ENCODE measurements around the gene DAB2IP.
"Not testable (repeated sequence)": the region's sequence is repeated elsewhere in the genome, so short reads cannot be mapped to it uniquely, and the experiment has no call there.

The DAB2IP gene

GRCh38 chr9:121613009-121613752 is 38.3 kb upstream of the DAB2IP start:
- H3K9me3 ChIP-seq (ENCODE audit: control insufficient read depth in 1 of 2, low read length in 2 of 2): no peaks in the 10 kb centered on the region
- H3K27me3 ChIP-seq (ENCODE audit: control insufficient read depth in 1 of 2, insufficient read depth in 2 of 2, low read length in 2 of 2): peaks cover 0 to under 1% of the 10 kb centered on the region in 2 donors
- H3K27ac ChIP-seq (ENCODE audit: low read depth, low read length): no peak overlapping the region
- H3K4me1 ChIP-seq (ENCODE audit: control insufficient read depth in 1 of 2, insufficient read depth in 2 of 2, low read length in 2 of 2): peaks cover 12 to 20% of the 10 kb centered on the region in 2 donors
- H3K9ac ChIP-seq (ENCODE audit: low read depth in 1 of 2, low read length in 2 of 2): no peak overlapping the region
- H3K36me3 ChIP-seq (ENCODE audit: control insufficient read depth in 1 of 2, insufficient read depth in 2 of 2, low read length in 2 of 2): no peaks in the 10 kb centered on the region
- H3K4me3 ChIP-seq (ENCODE audit: low read depth in 1 of 2, low read length in 2 of 2): no peak overlapping the region

GRCh38 chr9:121616123-121616755 is 35.2 kb upstream of the DAB2IP start:
- H3K9ac ChIP-seq (ENCODE audit: low read depth in 1 of 2, low read length in 2 of 2): no peak overlapping the region
- peaks cover 5 to 11% of the 10 kb centered on the region in 2 donors for H3K4me1 ChIP-seq (ENCODE audit: control insufficient read depth in 1 of 2, insufficient read depth in 2 of 2, low read length in 2 of 2)
- no peaks in the 10 kb centered on the region for H3K36me3 ChIP-seq (ENCODE audit: control insufficient read depth in 1 of 2, insufficient read depth in 2 of 2, low read length in 2 of 2)
- H3K27ac ChIP-seq (ENCODE audit: low read depth, low read length): no peak overlapping the region
- H3K4me3 ChIP-seq (ENCODE audit: low read depth in 1 of 2, low read length in 2 of 2): no peak overlapping the region
- no peaks in the 10 kb centered on the region for H3K9me3 ChIP-seq (ENCODE audit: control insufficient read depth in 1 of 2, low read length in 2 of 2)
- H3K27me3 ChIP-seq (ENCODE audit: control insufficient read depth in 1 of 2, insufficient read depth in 2 of 2, low read length in 2 of 2): no peaks in the 10 kb centered on the region

GRCh38 chr9:121618504-121618903 is 32.9 kb upstream of the DAB2IP start:
- H3K27ac ChIP-seq (ENCODE audit: low read depth, low read length): no peak overlapping the region
- no peaks in the 10 kb centered on the region for H3K27me3 ChIP-seq (ENCODE audit: control insufficient read depth in 1 of 2, insufficient read depth in 2 of 2, low read length in 2 of 2)
- H3K4me1 ChIP-seq (ENCODE audit: control insufficient read depth in 1 of 2, insufficient read depth in 2 of 2, low read length in 2 of 2): peaks cover 0 to 5% of the 10 kb centered on the region in 2 donors
- H3K4me3 ChIP-seq (ENCODE audit: low read depth in 1 of 2, low read length in 2 of 2): no peak overlapping the region
- no peaks in the 10 kb centered on the region for H3K36me3 ChIP-seq (ENCODE audit: control insufficient read depth in 1 of 2, insufficient read depth in 2 of 2, low read length in 2 of 2)
- no peaks in the 10 kb centered on the region for H3K9me3 ChIP-seq (ENCODE audit: control insufficient read depth in 1 of 2, low read length in 2 of 2)
- H3K9ac ChIP-seq (ENCODE audit: low read depth in 1 of 2, low read length in 2 of 2): no peak overlapping the region

- not testable (repeated sequence) for H3K4me1 ChIP-seq (ENCODE audit: control insufficient read depth in 1 of 2, insufficient read depth in 2 of 2, low read length in 2 of 2); H3K4me3 ChIP-seq (ENCODE audit: low read depth in 1 of 2, low read length in 2 of 2); H3K9ac ChIP-seq (ENCODE audit: low read depth in 1 of 2, low read length in 2 of 2); H3K36me3 ChIP-seq (ENCODE audit: control insufficient read depth in 1 of 2, insufficient read depth in 2 of 2, low read length in 2 of 2); H3K9me3 ChIP-seq (ENCODE audit: control insufficient read depth in 1 of 2, low read length in 2 of 2); H3K27me3 ChIP-seq (ENCODE audit: control insufficient read depth in 1 of 2, insufficient read depth in 2 of 2, low read length in 2 of 2); H3K27ac ChIP-seq (ENCODE audit: low read depth, low read length)
Measured at GRCh38 chr9:121618910-121619309, 32.5 kb upstream of the DAB2IP start.

- Histone ChIP-seq H3K27ac (ENCODE audit: low read depth, low read length) (no peak overlapping the region), H3K9ac (ENCODE audit: low read depth in 1 of 2, low read length in 2 of 2) (no peak overlapping the region), H3K27me3 (ENCODE audit: control insufficient read depth in 1 of 2, insufficient read depth in 2 of 2, low read length in 2 of 2) (no peaks in the 10 kb centered on the region), H3K36me3 (ENCODE audit: control insufficient read depth in 1 of 2, insufficient read depth in 2 of 2, low read length in 2 of 2) (no peaks in the 10 kb centered on the region), H3K4me1 (ENCODE audit: control insufficient read depth in 1 of 2, insufficient read depth in 2 of 2, low read length in 2 of 2) (peaks cover 0 to 5% of the 10 kb centered on the region in 2 donors), H3K9me3 (ENCODE audit: control insufficient read depth in 1 of 2, low read length in 2 of 2) (no peaks in the 10 kb centered on the region), H3K4me3 (ENCODE audit: low read depth in 1 of 2, low read length in 2 of 2) (no peak overlapping the region)
Measured at GRCh38 chr9:121619545-121620324, 31.7 kb upstream of the DAB2IP start.

GRCh38 chr9:121620325-121620673 is 31.1 kb upstream of the DAB2IP start:
- Histone ChIP-seq H3K36me3 (ENCODE audit: control insufficient read depth in 1 of 2, insufficient read depth in 2 of 2, low read length in 2 of 2) (no peaks in the 10 kb centered on the region), H3K4me3 (ENCODE audit: low read depth in 1 of 2, low read length in 2 of 2) (no peak overlapping the region), H3K9ac (ENCODE audit: low read depth in 1 of 2, low read length in 2 of 2) (no peak overlapping the region), H3K27me3 (ENCODE audit: control insufficient read depth in 1 of 2, insufficient read depth in 2 of 2, low read length in 2 of 2) (no peaks in the 10 kb centered on the region), H3K9me3 (ENCODE audit: control insufficient read depth in 1 of 2, low read length in 2 of 2) (no peaks in the 10 kb centered on the region), H3K27ac (ENCODE audit: low read depth, low read length) (no peak overlapping the region), H3K4me1 (ENCODE audit: control insufficient read depth in 1 of 2, insufficient read depth in 2 of 2, low read length in 2 of 2) (peaks cover 0 to 5% of the 10 kb centered on the region in 2 donors)

- Histone ChIP-seq H3K4me3 (ENCODE audit: low read depth in 1 of 2, low read length in 2 of 2) (no peak overlapping the region), H3K36me3 (ENCODE audit: control insufficient read depth in 1 of 2, insufficient read depth in 2 of 2, low read length in 2 of 2) (no peaks in the 10 kb centered on the region), H3K9ac (ENCODE audit: low read depth in 1 of 2, low read length in 2 of 2) (no peak overlapping the region), H3K27me3 (ENCODE audit: control insufficient read depth in 1 of 2, insufficient read depth in 2 of 2, low read length in 2 of 2) (no peaks in the 10 kb centered on the region), H3K27ac (ENCODE audit: low read depth, low read length) (no peak overlapping the region), H3K4me1 (ENCODE audit: control insufficient read depth in 1 of 2, insufficient read depth in 2 of 2, low read length in 2 of 2) (peaks cover 0 to 5% of the 10 kb centered on the region in 2 donors), H3K9me3 (ENCODE audit: control insufficient read depth in 1 of 2, low read length in 2 of 2) (no peaks in the 10 kb centered on the region)
Measured at GRCh38 chr9:121620777-121621449, 30.5 kb upstream of the DAB2IP start.

GRCh38 chr9:121622387-121623203 is 28.8 kb upstream of the DAB2IP start:
- Histone ChIP-seq H3K4me1 (ENCODE audit: control insufficient read depth in 1 of 2, insufficient read depth in 2 of 2, low read length in 2 of 2) (peaks cover 0 to 5% of the 10 kb centered on the region in 2 donors), H3K27me3 (ENCODE audit: control insufficient read depth in 1 of 2, insufficient read depth in 2 of 2, low read length in 2 of 2) (no peaks in the 10 kb centered on the region), H3K9me3 (ENCODE audit: control insufficient read depth in 1 of 2, low read length in 2 of 2) (no peaks in the 10 kb centered on the region), H3K4me3 (ENCODE audit: low read depth in 1 of 2, low read length in 2 of 2) (no peak overlapping the region), H3K27ac (ENCODE audit: low read depth, low read length) (peak overlapping the region; percentile 20), H3K9ac (ENCODE audit: low read depth in 1 of 2, low read length in 2 of 2) (no peak overlapping the region), H3K36me3 (ENCODE audit: control insufficient read depth in 1 of 2, insufficient read depth in 2 of 2, low read length in 2 of 2) (no peaks in the 10 kb centered on the region)

- H3K4me3 ChIP-seq (ENCODE audit: low read depth in 1 of 2, low read length in 2 of 2); H3K36me3 ChIP-seq (ENCODE audit: control insufficient read depth in 1 of 2, insufficient read depth in 2 of 2, low read length in 2 of 2); H3K4me1 ChIP-seq (ENCODE audit: control insufficient read depth in 1 of 2, insufficient read depth in 2 of 2, low read length in 2 of 2); H3K9ac ChIP-seq (ENCODE audit: low read depth in 1 of 2, low read length in 2 of 2); H3K27ac ChIP-seq (ENCODE audit: low read depth, low read length); H3K9me3 ChIP-seq (ENCODE audit: control insufficient read depth in 1 of 2, low read length in 2 of 2); H3K27me3 ChIP-seq (ENCODE audit: control insufficient read depth in 1 of 2, insufficient read depth in 2 of 2, low read length in 2 of 2): not testable (repeated sequence)
Measured at GRCh38 chr9:121623430-121623829, 28.0 kb upstream of the DAB2IP start.

All from duodenal mucosa (tissue), 2 donors.